Colonic mucosa (tissue), 4 donors: Measurements from ENCODE around the gene GSDME. TPM values are rescaled to one million over a fixed set of nuclear protein-coding genes. Genes with fewer than 3 reads are reported as not detected.

ENCODE experiments used
- DNase-seq: peaks from one replicate; pipeline ENCODE4 v3.0.0-alpha.2; 2020
- H3K27ac ChIP-seq: fragments of 200-600 bp; one replicate; pipeline ENCODE4 v1.8.0; 2021
- H3K27me3 ChIP-seq: fragments of 200-600 bp; one replicate; pipeline ENCODE4 v1.8.0; 2021
- H3K36me3 ChIP-seq: fragments of 200-600 bp; one replicate; pipeline ENCODE4 v1.8.0; 2021
- H3K4me1 ChIP-seq: fragments of 200-600 bp; one replicate; pipeline ENCODE4 v1.8.0; 2021; ENCODE audit warnings: mild to moderate bottlenecking
- H3K4me3 ChIP-seq: fragments of 200-600 bp; one replicate; pipeline ENCODE4 v1.8.0; 2021
- H3K9ac ChIP-seq, 2 donors: one replicate each; pipeline ENCODE4 v1.7.0; 2013; ENCODE audit warnings: control low read depth in 2 of 2, low read depth in 2 of 2, low read length in 2 of 2
- H3K9me3 ChIP-seq: fragments of 200-600 bp; one replicate; pipeline ENCODE4 v1.8.0; 2021
- intact Hi-C: fragments of 100-400 bp; cut with DNase I; formaldehyde crosslinking; loops from one replicate; pipeline ENCODE4 v1.14.1; 2022
- total RNA-seq, 2 donors: library from RNA; stranded (reverse); fragmentation: NEBNext Ultra II Directional in 1 of 2; extraction: Animal tissue kit (Norgen Biotek cat#: 25700) in 1 of 2; gene quantifications; one replicate each; pipeline ENCODE4 v1.2.1, GENCODE V29; 2021
- TF ChIP-seq, protein P1 (sequence below): fragments of 200-600 bp; IDR thresholded peaks from one replicate; pipeline ENCODE4 v1.8.0; 2022; ENCODE audit warnings: antibody characterized with exemption, mild to moderate bottlenecking
- donor health status: healthy.
- donor health status: DM: no; HTN: no; CAD: no.
- donor health status: DM: no; HTN: no; CAD: no.

The GSDME gene
- total RNA-seq, 2 donors from 2014 or later = 0.62 to 1.0 TPM

DNA sequence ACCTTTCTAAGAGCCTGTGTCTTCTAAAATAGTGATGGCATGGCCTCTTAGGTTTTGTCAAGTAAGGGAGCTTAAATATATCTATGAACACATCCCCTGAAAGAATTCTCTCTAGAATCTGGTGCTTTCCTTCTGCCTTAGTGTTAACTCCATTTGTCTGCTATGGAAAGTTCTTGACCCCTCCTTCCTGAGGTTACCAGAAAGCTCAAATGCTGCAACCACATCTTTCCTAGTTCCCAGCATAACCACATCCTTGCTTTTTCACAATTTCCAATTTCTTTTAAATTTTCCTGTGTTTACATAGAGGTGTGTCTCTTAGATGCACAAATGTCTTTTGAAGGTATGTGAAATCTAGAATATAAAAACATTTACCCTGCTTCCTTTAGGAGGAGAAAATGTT, 16.4 kb upstream of the GSDME start:
- TF ChIP-seq, protein P1, sequence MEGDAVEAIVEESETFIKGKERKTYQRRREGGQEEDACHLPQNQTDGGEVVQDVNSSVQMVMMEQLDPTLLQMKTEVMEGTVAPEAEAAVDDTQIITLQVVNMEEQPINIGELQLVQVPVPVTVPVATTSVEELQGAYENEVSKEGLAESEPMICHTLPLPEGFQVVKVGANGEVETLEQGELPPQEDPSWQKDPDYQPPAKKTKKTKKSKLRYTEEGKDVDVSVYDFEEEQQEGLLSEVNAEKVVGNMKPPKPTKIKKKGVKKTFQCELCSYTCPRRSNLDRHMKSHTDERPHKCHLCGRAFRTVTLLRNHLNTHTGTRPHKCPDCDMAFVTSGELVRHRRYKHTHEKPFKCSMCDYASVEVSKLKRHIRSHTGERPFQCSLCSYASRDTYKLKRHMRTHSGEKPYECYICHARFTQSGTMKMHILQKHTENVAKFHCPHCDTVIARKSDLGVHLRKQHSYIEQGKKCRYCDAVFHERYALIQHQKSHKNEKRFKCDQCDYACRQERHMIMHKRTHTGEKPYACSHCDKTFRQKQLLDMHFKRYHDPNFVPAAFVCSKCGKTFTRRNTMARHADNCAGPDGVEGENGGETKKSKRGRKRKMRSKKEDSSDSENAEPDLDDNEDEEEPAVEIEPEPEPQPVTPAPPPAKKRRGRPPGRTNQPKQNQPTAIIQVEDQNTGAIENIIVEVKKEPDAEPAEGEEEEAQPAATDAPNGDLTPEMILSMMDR = no peak
- H3K4me1 ChIP-seq = no peaks in the 10 kb centered on the region
- no peaks in the 10 kb centered on the region for H3K9me3 ChIP-seq
- no peaks in the 10 kb centered on the region for H3K27me3 ChIP-seq
- H3K36me3 ChIP-seq = no peaks in the 10 kb centered on the region
- no peak overlapping the region for H3K9ac ChIP-seq
- intact Hi-C loops = no loop called here
- H3K4me3 ChIP-seq = no peak overlapping the region
- no peak for DNase-seq
- no peak overlapping the region for H3K27ac ChIP-seq

DNA sequence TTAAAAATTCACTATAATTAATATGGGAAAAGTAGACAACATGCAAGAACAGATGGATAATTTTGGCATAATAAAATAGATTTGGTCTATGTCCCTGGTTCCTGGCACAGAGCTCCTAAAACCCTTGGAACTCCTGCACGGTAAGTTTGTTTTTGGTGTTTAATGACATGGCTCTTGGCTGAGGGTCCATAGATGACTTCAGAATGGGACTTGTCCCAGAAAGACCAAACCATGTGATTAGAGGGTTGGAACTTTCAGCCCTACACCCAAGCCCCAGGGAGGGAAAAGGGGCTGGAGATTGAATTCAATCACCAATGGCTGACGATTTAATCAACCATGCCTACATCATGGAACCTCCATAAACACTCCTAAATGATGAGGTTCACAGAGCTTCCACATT, 12.6 kb upstream of the GSDME start:
- H3K27ac ChIP-seq = no peak overlapping the region
- intact Hi-C loops = no loop called here
- H3K9me3 ChIP-seq = no peaks in the 10 kb centered on the region
- H3K36me3 ChIP-seq = no peaks in the 10 kb centered on the region
- TF ChIP-seq, protein P1 = no peak
- H3K4me3 ChIP-seq = no peak overlapping the region
- DNase-seq = no peak
- no peak overlapping the region for H3K9ac ChIP-seq
- no peaks in the 10 kb centered on the region for H3K27me3 ChIP-seq
- H3K4me1 ChIP-seq = no peaks in the 10 kb centered on the region

DNA sequence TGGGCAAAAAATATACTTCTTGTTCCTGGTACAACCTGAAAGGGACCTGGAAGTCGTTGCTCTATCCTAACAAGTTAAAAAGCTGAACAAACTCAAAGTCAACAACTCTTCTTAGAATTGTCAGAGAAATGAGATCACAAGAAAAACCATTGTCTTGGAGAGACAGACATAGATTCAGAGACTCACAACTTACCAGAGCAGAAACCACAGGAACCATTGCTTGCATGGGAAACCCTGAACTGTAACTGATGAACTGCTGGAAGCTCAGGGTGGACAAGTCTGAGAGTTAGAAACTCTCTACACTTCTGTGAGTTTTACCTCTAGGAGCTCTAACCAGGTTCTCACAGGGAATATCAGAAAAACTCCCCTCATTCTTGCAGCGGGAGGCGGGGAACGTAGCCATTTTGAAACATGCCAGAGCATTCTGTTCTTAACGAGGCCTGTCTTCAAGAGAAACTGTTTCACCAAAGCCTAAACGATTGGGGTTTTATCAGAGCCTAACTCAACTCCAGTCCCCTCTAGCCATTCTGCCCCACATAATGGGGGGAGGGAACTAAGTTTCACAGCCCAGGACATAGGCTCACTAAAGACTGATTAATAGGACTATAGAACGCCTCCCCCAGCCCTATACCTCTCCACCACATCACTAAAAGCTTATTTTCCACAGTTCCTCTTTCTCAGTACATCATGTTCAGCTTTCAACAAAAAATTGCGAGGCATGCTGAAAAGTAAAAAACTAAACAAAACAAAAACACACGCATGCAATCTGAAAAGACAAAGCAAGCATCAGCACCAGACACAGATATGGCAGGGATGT, 12.0 kb upstream of the GSDME start:
- no peaks in the 10 kb centered on the region for H3K4me1 ChIP-seq
- intact Hi-C loops = no loop called here
- no peak for DNase-seq
- H3K4me3 ChIP-seq = no peak overlapping the region
- no peaks in the 10 kb centered on the region for H3K27me3 ChIP-seq
- H3K9ac ChIP-seq = no peak overlapping the region
- H3K9me3 ChIP-seq = no peaks in the 10 kb centered on the region
- no peaks in the 10 kb centered on the region for H3K36me3 ChIP-seq
- no peak overlapping the region for H3K27ac ChIP-seq
- TF ChIP-seq, protein P1 = no peak

DNA sequence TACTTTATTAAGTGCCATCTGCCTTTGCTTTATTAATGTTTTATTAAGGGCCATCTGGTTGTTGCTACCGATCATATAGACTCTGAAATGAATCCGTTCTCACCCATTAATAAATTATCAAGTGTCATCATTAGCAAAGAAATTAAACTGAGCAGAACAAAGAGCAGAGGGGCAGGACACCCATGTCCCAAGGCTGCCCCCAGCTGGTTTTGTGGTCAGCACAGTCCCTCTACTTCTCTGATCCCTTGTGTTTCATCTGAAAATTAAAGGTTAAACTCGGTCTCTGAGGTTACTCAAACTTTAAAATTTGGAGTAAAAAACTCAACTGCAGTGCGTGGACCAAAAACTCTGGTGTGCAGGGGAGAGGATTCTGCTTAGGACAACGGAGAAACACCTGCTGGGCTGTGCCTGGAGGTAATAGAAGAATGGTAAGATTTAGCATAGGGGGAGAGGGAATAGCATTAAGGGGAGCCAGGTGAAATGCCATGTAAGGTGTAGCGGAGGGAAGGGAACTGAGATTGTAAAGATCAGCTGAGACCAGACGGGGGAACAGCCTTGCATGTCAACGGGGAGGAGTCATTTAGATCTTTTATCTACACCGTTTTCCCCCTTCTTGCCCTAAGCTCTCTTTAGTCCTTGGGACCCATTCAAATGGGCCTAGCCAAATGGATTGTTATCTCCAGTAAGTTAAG, 10.8 kb upstream of the GSDME start:
- no peak for DNase-seq
- Histone ChIP-seq H3K4me1 (no peaks in the 10 kb centered on the region), H3K9me3 (no peaks in the 10 kb centered on the region), H3K4me3 (no peak overlapping the region), H3K27me3 (no peaks in the 10 kb centered on the region), H3K27ac (no peak overlapping the region), H3K9ac (no peak overlapping the region), H3K36me3 (no peaks in the 10 kb centered on the region)
- intact Hi-C loops = no loop called here
- TF ChIP-seq, protein P1 = no peak

DNA sequence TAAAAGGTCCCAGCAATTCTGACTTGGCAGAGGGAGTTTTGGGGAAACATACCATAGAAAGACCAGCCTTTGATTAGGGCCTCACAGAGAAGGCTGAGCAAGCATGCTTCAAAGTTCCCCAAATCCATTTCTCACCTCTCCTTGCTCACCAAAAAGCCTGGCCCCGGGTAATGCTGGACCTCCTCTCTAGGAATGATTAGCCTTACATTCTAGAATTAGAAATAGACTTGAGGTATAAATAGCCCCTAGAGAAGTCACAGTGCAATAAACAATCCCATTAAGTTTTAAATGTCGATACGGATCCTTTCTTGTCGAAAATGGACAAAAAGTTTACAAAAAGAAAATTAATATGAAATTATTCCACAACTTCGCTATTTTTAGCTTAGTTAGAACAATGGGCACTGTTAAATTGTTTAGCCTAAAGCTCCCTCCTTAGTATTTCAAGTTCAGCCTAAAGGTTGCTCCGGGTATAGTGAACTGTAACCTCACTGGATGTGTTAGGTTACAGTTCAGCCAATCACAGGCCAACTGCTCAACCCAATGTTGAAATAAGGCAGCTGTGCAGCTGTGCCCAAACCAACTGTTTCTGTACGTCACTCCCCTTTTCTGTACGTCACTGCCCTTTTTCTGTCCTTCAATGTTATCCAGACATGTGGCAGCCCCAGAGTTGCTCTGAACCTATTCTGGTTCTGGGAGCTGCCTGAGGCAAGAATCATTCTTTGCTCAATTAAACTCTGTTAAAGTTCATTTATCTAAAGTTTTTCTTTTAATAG, 7.9 kb upstream of the GSDME start:
- H3K27ac ChIP-seq = no peak overlapping the region
- no peaks in the 10 kb centered on the region for H3K9me3 ChIP-seq
- H3K27me3 ChIP-seq = no peaks in the 10 kb centered on the region
- intact Hi-C loops = no loop called here
- H3K4me3 ChIP-seq = no peak overlapping the region
- H3K9ac ChIP-seq = no peak overlapping the region
- no peak for DNase-seq
- TF ChIP-seq, protein P1 = no peak
- H3K36me3 ChIP-seq = no peaks in the 10 kb centered on the region
- H3K4me1 ChIP-seq = no peaks in the 10 kb centered on the region
